GM20431 (cell line): ENCODE data around the gene PDCD11.

Experiments
- in situ Hi-C: fragments of 300-500 bp; cut with MseI, MboI; formaldehyde crosslinking; loops from one replicate; pipeline ENCODE4 v1.15.0; 2020; ENCODE audit warnings: low sequenced_read_pairs; ENCODE audit not compliant: unreplicated experiment

The PDCD11 gene

GRCh38 chr10:103413564-103413963 lies 17.1 kb downstream of the PDCD11 start:
- in situ Hi-C loops = no loop called here

GRCh38 chr10:103415581-103415980 lies 19.2 kb downstream of the PDCD11 start:
- in situ Hi-C loops = loop anchor here (5.0 kb wide), 1 partner anchor 62 kb away; the partner anchor contains the start of gene CALHM3

- in situ Hi-C loops = loop anchor here (5.0 kb wide), 1 partner anchor 61 kb away; the partner anchor contains the start of gene CALHM3
These were observed 20.2 kb downstream of the PDCD11 start for GRCh38 chr10:103416436-103417147.

- in situ Hi-C loops = loop anchor here (5.0 kb wide), 1 partner anchor 60 kb away; the partner anchor contains the start of gene CALHM3
These were observed 20.7 kb downstream of the PDCD11 start for GRCh38 chr10:103417148-103417469.

- in situ Hi-C loops = loop anchor here (5.0 kb wide), 1 partner anchor 60 kb away; the partner anchor contains the start of gene CALHM3
These were observed 21.2 kb downstream of the PDCD11 start for GRCh38 chr10:103417601-103418000.

GRCh38 chr10:103419101-103419500 lies 22.7 kb downstream of the PDCD11 start:
- in situ Hi-C loops = loop anchor here (5.0 kb wide), 1 partner anchor 58 kb away; the partner anchor contains the start of gene CALHM3

- in situ Hi-C loops = no loop called here
These were observed 27.3 kb downstream of the PDCD11 start for GRCh38 chr10:103423748-103424147.

- in situ Hi-C loops = no loop called here
These were observed 31.4 kb downstream of the PDCD11 start for GRCh38 chr10:103427866-103428265.

- in situ Hi-C loops = no loop called here
These were observed 32.7 kb downstream of the PDCD11 start for GRCh38 chr10:103428989-103429643.

- in situ Hi-C loops = no loop called here
These were observed 33.2 kb downstream of the PDCD11 start for GRCh38 chr10:103429647-103430046.

GRCh38 chr10:103431902-103432301 lies 35.5 kb downstream of the PDCD11 start:
- in situ Hi-C loops = no loop called here

- in situ Hi-C loops = no loop called here
These were observed 37.4 kb downstream of the PDCD11 start for GRCh38 chr10:103433858-103434257.

- in situ Hi-C loops = no loop called here
These were observed 43.4 kb downstream of the PDCD11 start for GRCh38 chr10:103439776-103440175.

GRCh38 chr10:103440416-103440815 lies 44.0 kb downstream of the PDCD11 start:
- in situ Hi-C loops = no loop called here

- in situ Hi-C loops = no loop called here
These were observed 44.8 kb downstream of the PDCD11 start for GRCh38 chr10:103441206-103441605.

GRCh38 chr10:103441611-103442010 lies 45.2 kb downstream of the PDCD11 start:
- in situ Hi-C loops = no loop called here

GRCh38 chr10:103442031-103442461 lies 45.6 kb downstream of the PDCD11 start:
- in situ Hi-C loops = no loop called here

- in situ Hi-C loops = no loop called here
These were observed 47.2 kb downstream of the PDCD11 start for GRCh38 chr10:103443475-103444185.

GRCh38 chr10:103444478-103444877 lies 48.1 kb downstream of the PDCD11 start:
- in situ Hi-C loops = no loop called here

GRCh38 chr10:103445366-103445765 lies 48.9 kb downstream of the PDCD11 start:
- in situ Hi-C loops = no loop called here
